ENCODE measurements around the gene MLIP.
"Not testable (repeated sequence)": the region's sequence is repeated elsewhere in the genome, so short reads cannot be mapped to it uniquely, and the experiment has no call there.

The MLIP gene

GRCh38 chr6:54151861-54152260 lies 40.6 kb downstream of the MLIP start:
- no peak for DNase-seq

GRCh38 chr6:54156650-54157250 lies 45.5 kb downstream of the MLIP start:
- DNase-seq = no peak

- DNase-seq = no peak
These were observed 46.2 kb downstream of the MLIP start for GRCh38 chr6:54157405-54157804.

- DNase-seq = no peak
These were observed 61.8 kb downstream of the MLIP start for GRCh38 chr6:54173089-54173488.

- DNase-seq = no peak
These were observed 67.9 kb downstream of the MLIP start for GRCh38 chr6:54179152-54179551.

GRCh38 chr6:54183616-54184015 lies 72.4 kb downstream of the MLIP start:
- no peak for DNase-seq

- no peak for DNase-seq
These were observed 74.6 kb downstream of the MLIP start for GRCh38 chr6:54185885-54186284.

GRCh38 chr6:54188846-54189245 lies 77.6 kb downstream of the MLIP start:
- no peak for DNase-seq

- DNase-seq = no peak
These were observed 80.2 kb downstream of the MLIP start for GRCh38 chr6:54191461-54191860.

GRCh38 chr6:54192993-54193392 lies 81.8 kb downstream of the MLIP start:
- DNase-seq = no peak

GRCh38 chr6:54193560-54193959 lies 82.3 kb downstream of the MLIP start:
- DNase-seq = no peak

- no peak for DNase-seq
These were observed 82.8 kb downstream of the MLIP start for GRCh38 chr6:54194067-54194466.

- no peak for DNase-seq
These were observed 84.4 kb downstream of the MLIP start for GRCh38 chr6:54195637-54196036.

- no peak for DNase-seq
These were observed 85.7 kb downstream of the MLIP start for GRCh38 chr6:54196905-54197304.

- no peak for DNase-seq
These were observed 86.9 kb downstream of the MLIP start for GRCh38 chr6:54198134-54198533.

- not testable (repeated sequence) for DNase-seq
These were observed 92.3 kb downstream of the MLIP start for GRCh38 chr6:54203474-54204035.

GRCh38 chr6:54204921-54205591 lies 93.8 kb downstream of the MLIP start:
- no peak for DNase-seq

- no peak for DNase-seq
These were observed 95.3 kb downstream of the MLIP start for GRCh38 chr6:54206510-54206909.

GRCh38 chr6:54209983-54210382 lies 98.7 kb downstream of the MLIP start:
- DNase-seq = not testable (repeated sequence)

- DNase-seq = no peak
These were observed 103.0 kb downstream of the MLIP start for GRCh38 chr6:54214286-54214685.

- no peak for DNase-seq
These were observed 105.1 kb downstream of the MLIP start for GRCh38 chr6:54216336-54216735.

GRCh38 chr6:54217018-54217417 lies 105.8 kb downstream of the MLIP start:
- DNase-seq = no peak

- no peak for DNase-seq
These were observed 111.0 kb downstream of the MLIP start for GRCh38 chr6:54222217-54222616.

GRCh38 chr6:54232703-54233102 lies 121.5 kb downstream of the MLIP start:
- DNase-seq = no peak

GRCh38 chr6:54234539-54234938 lies 123.3 kb downstream of the MLIP start:
- no peak for DNase-seq
